HepG2 (cell line): ENCODE data around the gene ALPK3. TPM values are rescaled to one million over a fixed set of nuclear protein-coding genes. Genes with fewer than 3 reads are reported as not detected.

Experiments used
- ATAC-seq: fragments of 200-7000 bp; cut with Tn5 transposase; 3 replicates; pipeline ENCODE4 v1.9.1; 2020; ENCODE audit warnings: mild to moderate bottlenecking, moderate library complexity
- BruUV-seq: library from RNA; stranded (reverse); fragments of 400-500 nt; replicated peaks from 2 replicates; lab custom pipeline; 2021; lab: Mats Ljungman, UMichigan
- CTCF ChIA-PET: fragments of 300-600 bp; formaldehyde crosslinking; extraction: SDS; loops from one replicate; lab custom pipeline; 2021; ENCODE audit warnings: low total read pairs, inconsistent platforms, low intra/inter-chr PET ratio; lab: Yijun Ruan, JAX
- POLR2A ChIA-PET: fragments of 350-600 bp; sonication (Branson Sonifier 250); formaldehyde crosslinking; loops from one replicate; lab custom pipeline; 2020; ENCODE audit warnings: antibody characterized with exemption, inconsistent platforms; lab: Yijun Ruan, JAX
- DNase-seq: peaks from one replicate; pipeline ENCODE4 v3.0.0-alpha.2; 2015; ENCODE audit warnings: low spot score
- FAIRE-seq: peaks from 3 replicates; lab custom pipeline; 2011; peaks lifted over from hg19 to GRCh38; lab: Jason Lieb, UNC
- H2AFZ ChIP-seq: one replicate; pipeline ENCODE4 v1.6.1; 2011; ENCODE audit warnings: low read length, inconsistent platforms
- H3K27ac ChIP-seq: fragments of 300-600 bp; 3 replicates; pipeline ENCODE4 v1.8.0; 2011; ENCODE audit warnings: mixed run types, mild to moderate bottlenecking, mixed read lengths, low read length, inconsistent platforms; ENCODE audit not compliant: insufficient read depth; ENCODE audit errors: extremely low read length
- H3K27me3 ChIP-seq, 2 experiments: fragments of 200-600 bp in 1 of 2; 2 replicates in 1 of 2; 3 replicates in 1 of 2; pipeline versions ENCODE4 v1.6.0 to v1.8.0; 2011; ENCODE audit warnings: low read length in 2 of 2, mild to moderate bottlenecking in 2 of 2, moderate library complexity in 2 of 2, inconsistent platforms in 1 of 2; ENCODE audit not compliant: insufficient read depth in 2 of 2, control insufficient read depth in 1 of 2
- H3K36me3 ChIP-seq, 2 experiments: fragments of 200-600 bp in 1 of 2; replicated peaks in 1 of 2; 2 replicates in 1 of 2; 3 replicates in 1 of 2; pipeline versions ENCODE4 v1.5.1 to v1.8.0; 2011; ENCODE audit warnings: low read length in 2 of 2, inconsistent platforms in 1 of 2; ENCODE audit not compliant: insufficient read depth in 2 of 2, control insufficient read depth in 1 of 2
- H3K4me1 ChIP-seq: 2 replicates; pipeline ENCODE4 v1.5.1; 2012; ENCODE audit warnings: low read length, inconsistent platforms; ENCODE audit not compliant: insufficient read depth
- H3K4me2 ChIP-seq: 2 replicates; pipeline ENCODE4 v1.6.0; 2011; ENCODE audit warnings: low read depth, low read length, inconsistent platforms
- H3K4me3 ChIP-seq, 3 experiments: fragments of 200-600 bp in 1 of 3; sonication (generic), shearing (Covaris generic) in 1 of 3; replicated peaks in 1 of 3; 2 replicates each; pipeline ENCODE4 v1.5.1; 2011 to 2016; ENCODE audit warnings: low read length in 3 of 3, inconsistent platforms in 2 of 3, low read depth in 2 of 3, mild to moderate bottlenecking in 2 of 3, control low read depth in 1 of 3, mixed read lengths in 1 of 3; ENCODE audit not compliant: insufficient read depth in 1 of 3
- H3K79me2 ChIP-seq: one replicate; pipeline ENCODE4 v1.6.1; 2011; ENCODE audit warnings: low read length, inconsistent platforms; ENCODE audit not compliant: insufficient read depth
- H3K9ac ChIP-seq: 2 replicates; pipeline ENCODE4 v1.6.0; 2011; ENCODE audit warnings: mild to moderate bottlenecking, low read depth, low read length, inconsistent platforms; ENCODE audit not compliant: insufficient read depth
- H3K9me3 ChIP-seq: 2 replicates; pipeline ENCODE4 v1.5.1; 2012; ENCODE audit warnings: mild to moderate bottlenecking, low read length
- H4K20me1 ChIP-seq: 2 replicates; pipeline ENCODE4 v1.6.0; 2011; ENCODE audit warnings: inconsistent platforms, mild to moderate bottlenecking, low read length, moderate library complexity; ENCODE audit not compliant: insufficient read depth
- CHCHD3 ChIP-seq: sonication (generic); formaldehyde crosslinking; IDR thresholded peaks from 2 replicates; pipeline ENCODE4 v1.8.0; 2022; ENCODE audit warnings: mild to moderate bottlenecking, missing genetic modification reagents, moderate library complexity
- CHD2 ChIP-seq: IDR thresholded peaks from 2 replicates; pipeline ENCODE4 v1.6.1; 2011; ENCODE audit warnings: low read depth, low read length, improper control_type of control experiment
- EED ChIP-seq: sonication (generic); formaldehyde crosslinking; IDR thresholded peaks from 2 replicates; pipeline ENCODE4 v1.5.0; 2020; ENCODE audit warnings: mild to moderate bottlenecking, missing genetic modification reagents
- FLYWCH1 ChIP-seq: sonication (generic); formaldehyde crosslinking; IDR thresholded peaks from 2 replicates; pipeline ENCODE4 v1.8.1; 2023; ENCODE audit warnings: mild to moderate bottlenecking, missing genetic modification reagents
- THAP11 ChIP-seq: IDR thresholded peaks from 2 replicates; pipeline ENCODE4 v1.6.1; 2016; ENCODE audit warnings: missing biosample characterization, missing genetic modification reagents
- ZKSCAN8 ChIP-seq: IDR thresholded peaks from 2 replicates; pipeline ENCODE4 v1.6.1; 2016; ENCODE audit warnings: borderline replicate concordance, missing genetic modification reagents, missing compliant biosample characterization
- ZNF101 ChIP-seq: sonication (generic); formaldehyde crosslinking; IDR thresholded peaks from 2 replicates; pipeline ENCODE4 v1.4.0; 2020; ENCODE audit warnings: mild to moderate bottlenecking, low read depth, missing genetic modification reagents, borderline replicate concordance
- ZNF263 ChIP-seq: sonication (generic); formaldehyde crosslinking; IDR thresholded peaks from 2 replicates; pipeline ENCODE4 v1.4.0; 2020; ENCODE audit warnings: missing genetic modification reagents
- ZNF34 ChIP-seq: sonication (generic); formaldehyde crosslinking; IDR thresholded peaks from 2 replicates; pipeline ENCODE4 v1.4.0; 2020; ENCODE audit warnings: mild to moderate bottlenecking, missing genetic modification reagents, borderline replicate concordance
- ZSCAN22 ChIP-seq: sonication (generic); formaldehyde crosslinking; IDR thresholded peaks from 2 replicates; pipeline ENCODE4 v1.4.0; 2020; ENCODE audit warnings: mild to moderate bottlenecking, missing genetic modification reagents
- WGBS: methylation state at CpG from one replicate; pipeline ENCODE4 v1.1.6; 2017; ENCODE audit warnings: low lambda C conversion rate; 5-methylcytosine and 5-hydroxymethylcytosine counted together
- in situ Hi-C: cut with HindIII; loops from 2 replicates; pipeline ENCODE4 v1.10.0; 2017; ENCODE audit warnings: low pct_unique_long_range_greater_than_20kb; ENCODE audit not compliant: extremely low pct_ligation_motif_present
- intact Hi-C: fragments of 100-400 bp; cut with micrococcal nuclease; formaldehyde crosslinking; loops from one replicate; pipeline ENCODE4 v1.10.0; 2022; ENCODE audit not compliant: unreplicated experiment
- polyA plus RNA-seq, 8 experiments: library from polyadenylated mRNA; depleted of rRNA in 3 of 8; stranded (reverse) in 7 of 8; unstranded in 1 of 8; fragments of >200 nt; fragmentation: Illumina TruSeq in 4 of 8; extraction: Trizol in 4 of 8; gene quantifications; 2 replicates each; pipeline versions ENCODE4 v1.2.1 to v1.2.3, GENCODE V29; 2011 to 2016; ENCODE audit warnings: low read depth in 4 of 8, missing spikeins in 1 of 8, mixed read lengths in 1 of 8; ENCODE audit not compliant: insufficient read depth in 1 of 8
- total RNA-seq, 5 experiments: library from RNA; depleted of rRNA; stranded (reverse); fragments of >200 nt; fragmentation: Illumina TruSeq; extraction: Trizol; gene quantifications; 2 replicates each; pipeline ENCODE4 v1.2.3, GENCODE V29; 2016; ENCODE audit warnings: low read depth in 1 of 5
- TF ChIP-seq, protein P1 (sequence below): sonication (generic); formaldehyde crosslinking; IDR thresholded peaks from 2 replicates; pipeline ENCODE4 v1.4.0; 2020; ENCODE audit warnings: missing genetic modification reagents, borderline replicate concordance
- TF ChIP-seq, protein P2 (sequence below): sonication (generic); formaldehyde crosslinking; IDR thresholded peaks from 2 replicates; pipeline ENCODE4 v1.5.0; 2020; ENCODE audit warnings: missing genetic modification reagents, mild to moderate bottlenecking, borderline replicate concordance
- TF ChIP-seq, protein P3 (sequence below): sonication (generic); formaldehyde crosslinking; IDR thresholded peaks from 2 replicates; pipeline ENCODE4 v1.4.0; 2020; ENCODE audit warnings: missing genetic modification reagents, borderline replicate concordance
- TF ChIP-seq, protein P4 (sequence below): IDR thresholded peaks from 2 replicates; pipeline ENCODE4 v1.6.1; 2018; ENCODE audit warnings: missing genetic modification reagents, mild to moderate bottlenecking, missing compliant biosample characterization

Gene ALPK3
- total and polyA plus RNA-seq, 2 of the 13 experiments (the other 11 are each of a cell fraction or from before 2014, with no cell fraction given), result 0.04 to 0.42 TPM

DNA sequence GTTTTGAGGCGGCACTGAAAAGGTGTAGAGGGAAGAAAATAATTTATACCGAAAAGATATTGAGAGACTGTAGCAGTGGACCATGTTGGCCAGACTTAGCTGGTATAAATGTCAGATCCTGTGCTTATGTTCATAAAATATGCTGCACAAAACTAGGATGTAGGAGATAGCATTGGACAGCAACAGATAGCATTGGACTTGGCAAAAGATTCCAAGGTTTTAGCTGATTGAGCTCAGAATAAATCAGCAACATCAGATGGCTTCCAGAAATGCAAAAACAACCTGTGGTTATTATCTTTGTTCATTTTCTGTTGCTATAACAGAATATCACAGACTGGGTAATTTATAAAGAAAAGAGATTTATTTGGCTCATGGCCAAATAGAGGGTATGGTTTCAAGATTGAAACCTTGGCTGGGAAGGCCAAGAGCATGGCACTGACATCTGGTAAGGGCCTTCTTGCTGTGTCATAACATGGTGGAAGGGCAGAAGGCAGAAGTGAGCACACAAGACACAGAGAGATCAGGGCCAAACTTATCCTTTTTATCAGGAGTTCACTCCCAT lies 102.0 kb downstream of the ALPK3 start (continued):
- TF ChIP-seq, protein P1, sequence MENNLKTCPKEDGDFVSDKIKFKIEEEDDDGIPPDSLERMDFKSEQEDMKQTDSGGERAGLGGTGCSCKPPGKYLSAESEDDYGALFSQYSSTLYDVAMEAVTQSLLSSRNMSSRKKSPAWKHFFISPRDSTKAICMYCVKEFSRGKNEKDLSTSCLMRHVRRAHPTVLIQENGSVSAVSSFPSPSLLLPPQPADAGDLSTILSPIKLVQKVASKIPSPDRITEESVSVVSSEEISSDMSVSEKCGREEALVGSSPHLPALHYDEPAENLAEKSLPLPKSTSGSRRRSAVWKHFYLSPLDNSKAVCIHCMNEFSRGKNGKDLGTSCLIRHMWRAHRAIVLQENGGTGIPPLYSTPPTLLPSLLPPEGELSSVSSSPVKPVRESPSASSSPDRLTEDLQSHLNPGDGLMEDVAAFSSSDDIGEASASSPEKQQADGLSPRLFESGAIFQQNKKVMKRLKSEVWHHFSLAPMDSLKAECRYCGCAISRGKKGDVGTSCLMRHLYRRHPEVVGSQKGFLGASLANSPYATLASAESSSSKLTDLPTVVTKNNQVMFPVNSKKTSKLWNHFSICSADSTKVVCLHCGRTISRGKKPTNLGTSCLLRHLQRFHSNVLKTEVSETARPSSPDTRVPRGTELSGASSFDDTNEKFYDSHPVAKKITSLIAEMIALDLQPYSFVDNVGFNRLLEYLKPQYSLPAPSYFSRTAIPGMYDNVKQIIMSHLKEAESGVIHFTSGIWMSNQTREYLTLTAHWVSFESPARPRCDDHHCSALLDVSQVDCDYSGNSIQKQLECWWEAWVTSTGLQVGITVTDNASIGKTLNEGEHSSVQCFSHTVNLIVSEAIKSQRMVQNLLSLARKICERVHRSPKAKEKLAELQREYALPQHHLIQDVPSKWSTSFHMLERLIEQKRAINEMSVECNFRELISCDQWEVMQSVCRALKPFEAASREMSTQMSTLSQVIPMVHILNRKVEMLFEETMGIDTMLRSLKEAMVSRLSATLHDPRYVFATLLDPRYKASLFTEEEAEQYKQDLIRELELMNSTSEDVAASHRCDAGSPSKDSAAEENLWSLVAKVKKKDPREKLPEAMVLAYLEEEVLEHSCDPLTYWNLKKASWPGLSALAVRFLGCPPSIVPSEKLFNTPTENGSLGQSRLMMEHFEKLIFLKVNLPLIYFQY (CRISPR knock-in tag), result no peak
- TF ChIP-seq FLYWCH1 (CRISPR knock-in tag), result no peak
- no peak for TF ChIP-seq CHCHD3
- TF ChIP-seq ZKSCAN8 (CRISPR knock-in tag), result no peak
- TF ChIP-seq CHD2, result no peak

DNA sequence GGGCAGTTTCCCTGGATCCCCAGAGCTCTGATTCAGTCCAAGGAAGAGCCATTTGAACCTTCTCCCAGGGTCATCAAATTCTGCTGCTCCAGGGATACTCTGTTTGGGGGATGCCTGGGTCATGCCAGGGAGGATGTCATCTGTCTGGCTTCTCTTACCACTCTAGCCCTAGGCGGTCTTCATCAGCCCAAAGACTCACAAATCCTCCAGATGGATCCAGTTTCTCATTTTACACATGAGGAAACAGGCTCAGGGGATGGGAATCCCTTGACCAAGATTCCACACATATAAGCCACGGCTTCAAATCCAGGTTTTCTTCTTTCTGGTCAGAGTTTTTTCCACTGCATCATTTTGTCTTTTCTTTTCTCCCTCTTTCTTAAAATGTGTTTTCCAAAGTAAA lies 104.0 kb downstream of the ALPK3 start:
- ChIA-PET CTCF (no interaction called here), POLR2A (no interaction called here)
- WGBS, result 56% methylated on average over 2 of the region's 2 CpGs
- H3K9ac ChIP-seq, result no peak overlapping the region
- DNase-seq, result no peak
- in situ Hi-C loops, result loop anchor here (10.0 kb wide), 2 partner anchors 266 to 326 kb away; partner anchors contain the start of genes NMB and WDR73
- FAIRE-seq, result no peak
- H3K27ac ChIP-seq, result no peak overlapping the region
- no peak overlapping the region for H2AFZ ChIP-seq
- no peak overlapping the region for H3K4me3 ChIP-seq
- H3K79me2 ChIP-seq, result no peaks in the 10 kb centered on the region
- intact Hi-C loops, result no loop called here
- no peaks in the 10 kb centered on the region for H3K36me3 ChIP-seq
- TF ChIP-seq, protein P2, sequence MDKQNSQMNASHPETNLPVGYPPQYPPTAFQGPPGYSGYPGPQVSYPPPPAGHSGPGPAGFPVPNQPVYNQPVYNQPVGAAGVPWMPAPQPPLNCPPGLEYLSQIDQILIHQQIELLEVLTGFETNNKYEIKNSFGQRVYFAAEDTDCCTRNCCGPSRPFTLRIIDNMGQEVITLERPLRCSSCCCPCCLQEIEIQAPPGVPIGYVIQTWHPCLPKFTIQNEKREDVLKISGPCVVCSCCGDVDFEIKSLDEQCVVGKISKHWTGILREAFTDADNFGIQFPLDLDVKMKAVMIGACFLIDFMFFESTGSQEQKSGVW (CRISPR knock-in tag), result no peak
- no peak for TF ChIP-seq ZNF34 (CRISPR knock-in tag)
- TF ChIP-seq ZNF263, result no peak
- TF ChIP-seq, protein P3, sequence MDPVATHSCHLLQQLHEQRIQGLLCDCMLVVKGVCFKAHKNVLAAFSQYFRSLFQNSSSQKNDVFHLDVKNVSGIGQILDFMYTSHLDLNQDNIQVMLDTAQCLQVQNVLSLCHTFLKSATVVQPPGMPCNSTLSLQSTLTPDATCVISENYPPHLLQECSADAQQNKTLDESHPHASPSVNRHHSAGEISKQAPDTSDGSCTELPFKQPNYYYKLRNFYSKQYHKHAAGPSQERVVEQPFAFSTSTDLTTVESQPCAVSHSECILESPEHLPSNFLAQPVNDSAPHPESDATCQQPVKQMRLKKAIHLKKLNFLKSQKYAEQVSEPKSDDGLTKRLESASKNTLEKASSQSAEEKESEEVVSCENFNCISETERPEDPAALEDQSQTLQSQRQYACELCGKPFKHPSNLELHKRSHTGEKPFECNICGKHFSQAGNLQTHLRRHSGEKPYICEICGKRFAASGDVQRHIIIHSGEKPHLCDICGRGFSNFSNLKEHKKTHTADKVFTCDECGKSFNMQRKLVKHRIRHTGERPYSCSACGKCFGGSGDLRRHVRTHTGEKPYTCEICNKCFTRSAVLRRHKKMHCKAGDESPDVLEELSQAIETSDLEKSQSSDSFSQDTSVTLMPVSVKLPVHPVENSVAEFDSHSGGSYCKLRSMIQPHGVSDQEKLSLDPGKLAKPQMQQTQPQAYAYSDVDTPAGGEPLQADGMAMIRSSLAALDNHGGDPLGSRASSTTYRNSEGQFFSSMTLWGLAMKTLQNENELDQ (CRISPR knock-in tag), result no peak
- TF ChIP-seq ZSCAN22, result no peak
- TF ChIP-seq THAP11, result no peak
- no peak for TF ChIP-seq EED
- no peak for TF ChIP-seq ZNF101 (CRISPR knock-in tag)
- TF ChIP-seq, protein P4, sequence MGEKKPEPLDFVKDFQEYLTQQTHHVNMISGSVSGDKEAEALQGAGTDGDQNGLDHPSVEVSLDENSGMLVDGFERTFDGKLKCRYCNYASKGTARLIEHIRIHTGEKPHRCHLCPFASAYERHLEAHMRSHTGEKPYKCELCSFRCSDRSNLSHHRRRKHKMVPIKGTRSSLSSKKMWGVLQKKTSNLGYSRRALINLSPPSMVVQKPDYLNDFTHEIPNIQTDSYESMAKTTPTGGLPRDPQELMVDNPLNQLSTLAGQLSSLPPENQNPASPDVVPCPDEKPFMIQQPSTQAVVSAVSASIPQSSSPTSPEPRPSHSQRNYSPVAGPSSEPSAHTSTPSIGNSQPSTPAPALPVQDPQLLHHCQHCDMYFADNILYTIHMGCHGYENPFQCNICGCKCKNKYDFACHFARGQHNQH, result no peak
- no peaks in the 10 kb centered on the region for H4K20me1 ChIP-seq
- H3K4me1 ChIP-seq, result peaks cover 29% of the 10 kb centered on the region
- BruUV-seq, result no TSS peak
- H3K27me3 ChIP-seq, result no peaks in the 10 kb centered on the region; a peak in 2 of 5 replicates
- no peaks in the 10 kb centered on the region for H3K9me3 ChIP-seq
- ATAC-seq, result no peak
- no peak overlapping the region for H3K4me2 ChIP-seq
